AG09319 (cell line): ENCODE data around the gene FDPS.

Source experiments
- DNase-seq: peaks from one replicate; pipeline ENCODE4 v3.0.0-alpha.2; 2010; ENCODE audit warnings: low read depth; ENCODE audit errors: extremely low read depth
- TF ChIP-seq, protein P1 (sequence below): IDR thresholded peaks from 2 replicates; pipeline ENCODE4 v1.5.1; 2011; ENCODE audit warnings: low read depth, mild to moderate bottlenecking, inconsistent platforms, low read length, moderate library complexity

The FDPS gene

DNA sequence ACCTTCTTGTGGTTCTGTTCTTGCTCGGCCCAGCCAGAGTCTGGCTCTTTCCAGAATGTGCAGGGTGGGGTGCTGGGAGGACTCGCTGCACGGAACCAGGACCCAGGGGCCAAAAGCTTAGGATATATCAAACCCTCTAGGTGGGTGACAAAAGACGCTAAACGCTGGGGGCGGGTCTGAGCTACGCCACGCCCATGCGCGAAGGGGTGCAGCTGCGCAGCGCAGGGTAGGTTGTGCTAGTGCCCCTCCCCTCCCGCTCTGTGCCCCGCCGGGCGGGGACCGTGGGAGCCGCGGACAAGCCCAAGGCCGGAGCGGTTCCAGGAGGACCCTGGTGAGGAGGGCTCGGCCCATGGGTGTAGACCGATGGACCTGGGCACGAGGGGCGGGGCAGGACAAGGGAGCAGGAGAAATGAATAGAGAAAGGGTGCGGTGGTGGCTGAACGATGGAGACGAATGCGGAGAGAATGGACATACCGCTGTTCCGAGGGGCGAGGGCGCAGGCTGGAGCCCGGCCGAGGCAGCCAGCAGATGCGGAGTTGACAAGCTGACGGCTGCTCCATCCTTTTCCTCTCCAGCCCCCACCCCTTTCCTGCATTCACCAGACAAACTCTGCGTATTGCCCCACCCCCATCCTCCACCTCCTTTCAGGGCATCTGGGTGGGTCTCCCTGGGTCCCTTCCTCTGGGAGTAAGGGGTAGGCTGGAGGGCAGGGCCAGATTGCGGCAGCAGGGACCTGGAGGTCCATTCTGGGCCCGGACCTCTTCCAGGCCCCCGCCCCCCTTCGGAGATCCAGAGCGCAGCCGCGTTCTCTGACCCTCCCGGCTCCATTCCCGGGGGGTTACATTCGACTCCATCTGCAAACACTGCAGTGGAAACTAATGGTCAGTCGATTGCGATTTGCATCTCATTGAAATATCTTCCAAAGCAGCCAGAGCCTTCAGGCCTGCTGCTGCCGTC, 12.3 kb downstream of the FDPS start, which contains the start of gene RUSC1:
Gene RUSC1, plus strand, starts transcription at position 234 of the 957 bp plus-strand sequence. CDS start 880 bp downstream, outside the sequence.
- TF ChIP-seq, protein P1, sequence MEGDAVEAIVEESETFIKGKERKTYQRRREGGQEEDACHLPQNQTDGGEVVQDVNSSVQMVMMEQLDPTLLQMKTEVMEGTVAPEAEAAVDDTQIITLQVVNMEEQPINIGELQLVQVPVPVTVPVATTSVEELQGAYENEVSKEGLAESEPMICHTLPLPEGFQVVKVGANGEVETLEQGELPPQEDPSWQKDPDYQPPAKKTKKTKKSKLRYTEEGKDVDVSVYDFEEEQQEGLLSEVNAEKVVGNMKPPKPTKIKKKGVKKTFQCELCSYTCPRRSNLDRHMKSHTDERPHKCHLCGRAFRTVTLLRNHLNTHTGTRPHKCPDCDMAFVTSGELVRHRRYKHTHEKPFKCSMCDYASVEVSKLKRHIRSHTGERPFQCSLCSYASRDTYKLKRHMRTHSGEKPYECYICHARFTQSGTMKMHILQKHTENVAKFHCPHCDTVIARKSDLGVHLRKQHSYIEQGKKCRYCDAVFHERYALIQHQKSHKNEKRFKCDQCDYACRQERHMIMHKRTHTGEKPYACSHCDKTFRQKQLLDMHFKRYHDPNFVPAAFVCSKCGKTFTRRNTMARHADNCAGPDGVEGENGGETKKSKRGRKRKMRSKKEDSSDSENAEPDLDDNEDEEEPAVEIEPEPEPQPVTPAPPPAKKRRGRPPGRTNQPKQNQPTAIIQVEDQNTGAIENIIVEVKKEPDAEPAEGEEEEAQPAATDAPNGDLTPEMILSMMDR: no peak
- DNase-seq: no peak

DNA sequence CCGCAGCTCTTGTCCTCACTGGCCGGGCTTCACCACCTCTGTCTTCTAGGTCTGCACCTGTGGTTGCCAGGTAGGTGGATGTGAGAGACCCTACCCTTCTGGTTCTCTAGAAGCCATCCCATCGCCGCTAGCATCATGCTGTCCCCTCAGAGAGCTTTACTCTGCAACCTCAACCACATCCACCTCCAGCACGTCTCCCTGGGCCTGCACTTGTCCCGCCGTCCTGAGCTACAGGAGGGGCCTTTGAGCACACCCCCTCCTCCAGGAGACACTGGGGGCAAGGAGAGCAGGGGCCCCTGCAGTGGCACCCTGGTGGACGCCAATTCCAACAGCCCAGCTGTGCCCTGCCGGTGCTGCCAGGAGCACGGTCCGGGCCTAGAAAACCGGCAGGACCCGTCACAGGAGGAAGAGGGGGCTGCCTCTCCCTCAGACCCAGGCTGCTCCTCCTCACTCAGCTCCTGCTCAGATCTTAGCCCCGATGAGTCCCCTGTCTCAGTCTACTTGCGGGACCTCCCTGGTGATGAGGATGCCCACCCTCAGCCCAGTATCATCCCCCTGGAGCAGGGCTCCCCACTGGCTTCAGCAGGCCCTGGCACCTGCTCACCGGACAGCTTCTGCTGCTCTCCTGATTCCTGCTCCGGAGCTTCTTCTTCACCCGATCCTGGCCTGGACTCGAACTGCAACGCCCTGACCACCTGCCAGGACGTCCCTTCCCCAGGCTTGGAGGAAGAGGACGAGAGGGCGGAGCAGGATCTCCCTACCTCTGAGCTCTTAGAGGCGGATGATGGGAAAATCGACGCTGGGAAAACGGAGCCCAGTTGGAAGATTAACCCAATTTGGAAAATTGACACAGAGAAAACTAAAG, 13.2 kb downstream of the FDPS start:
- no peak for DNase-seq
- TF ChIP-seq, protein P1: no peak

DNA sequence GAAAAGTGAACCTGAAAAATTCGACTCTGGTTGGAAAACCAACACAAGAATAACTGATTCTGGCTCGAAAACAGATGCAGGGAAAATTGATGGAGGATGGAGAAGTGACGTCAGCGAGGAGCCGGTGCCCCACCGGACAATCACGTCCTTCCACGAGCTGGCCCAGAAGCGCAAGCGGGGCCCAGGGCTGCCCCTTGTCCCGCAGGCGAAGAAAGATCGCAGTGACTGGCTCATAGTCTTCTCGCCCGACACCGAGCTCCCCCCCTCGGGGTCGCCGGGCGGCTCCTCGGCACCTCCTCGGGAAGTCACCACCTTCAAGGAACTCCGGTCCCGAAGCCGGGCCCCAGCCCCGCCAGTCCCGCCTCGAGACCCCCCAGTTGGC, 13.9 kb downstream of the FDPS start:
- TF ChIP-seq, protein P1: no peak
- no peak for DNase-seq

DNA sequence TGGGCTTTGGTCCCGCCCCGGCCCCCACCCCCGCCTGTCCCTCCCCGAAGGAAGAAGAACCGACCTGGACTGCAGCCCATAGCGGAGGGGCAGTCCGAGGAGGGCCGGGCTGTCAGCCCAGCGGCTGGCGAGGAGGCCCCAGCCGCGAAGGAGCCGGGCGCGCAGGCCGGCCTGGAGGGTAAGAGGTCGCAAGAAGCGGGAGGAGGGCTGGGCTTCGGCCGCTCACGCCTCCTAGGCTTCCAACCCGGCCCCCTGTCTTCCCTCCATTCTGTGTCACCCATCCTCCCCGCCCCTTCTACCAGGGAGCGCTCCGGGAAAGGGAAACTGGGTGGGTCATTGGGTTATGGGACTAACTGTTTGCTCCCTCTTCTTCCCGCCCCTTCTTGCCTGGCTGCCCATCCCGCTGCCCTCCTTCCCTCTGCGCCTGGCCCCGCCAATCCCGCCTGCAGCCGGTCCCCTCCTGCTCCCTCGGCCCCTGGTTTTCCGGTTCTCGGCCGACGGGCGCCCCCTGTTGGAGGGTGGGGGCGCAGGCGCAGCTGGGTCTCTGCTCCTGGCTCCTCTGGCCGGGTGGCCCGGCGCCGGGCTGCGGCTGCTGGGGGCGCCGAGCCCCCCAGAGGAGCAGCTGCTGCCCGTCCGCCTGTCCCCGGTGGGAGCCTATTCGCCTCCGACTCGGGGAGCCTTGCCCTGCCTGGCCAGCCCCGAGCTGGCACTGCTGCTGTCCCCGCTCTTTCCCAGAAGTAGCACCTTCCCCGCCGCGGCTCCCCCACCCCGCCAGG, 14.5 kb downstream of the FDPS start:
- TF ChIP-seq, protein P1: peak; percentile 77
- DNase-seq: peak; percentile 91

DNA sequence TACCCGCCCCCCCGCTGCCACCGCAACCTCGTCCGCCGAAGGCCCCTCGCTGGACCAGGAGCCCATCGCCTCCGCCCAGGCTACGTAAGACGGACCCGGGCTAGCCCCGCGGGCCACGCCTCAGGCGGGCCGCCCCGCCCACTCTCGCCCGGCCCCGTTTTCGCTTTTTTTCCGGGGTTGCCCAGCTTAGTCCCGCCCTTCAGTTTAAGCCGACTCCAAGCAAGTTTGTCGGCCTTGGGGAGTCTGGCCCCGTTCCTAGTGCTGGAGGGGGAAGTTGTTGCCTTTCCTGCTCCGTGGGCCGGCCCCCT, 15.0 kb downstream of the FDPS start:
- TF ChIP-seq, protein P1: no peak
- DNase-seq: peak; percentile 79

DNA sequence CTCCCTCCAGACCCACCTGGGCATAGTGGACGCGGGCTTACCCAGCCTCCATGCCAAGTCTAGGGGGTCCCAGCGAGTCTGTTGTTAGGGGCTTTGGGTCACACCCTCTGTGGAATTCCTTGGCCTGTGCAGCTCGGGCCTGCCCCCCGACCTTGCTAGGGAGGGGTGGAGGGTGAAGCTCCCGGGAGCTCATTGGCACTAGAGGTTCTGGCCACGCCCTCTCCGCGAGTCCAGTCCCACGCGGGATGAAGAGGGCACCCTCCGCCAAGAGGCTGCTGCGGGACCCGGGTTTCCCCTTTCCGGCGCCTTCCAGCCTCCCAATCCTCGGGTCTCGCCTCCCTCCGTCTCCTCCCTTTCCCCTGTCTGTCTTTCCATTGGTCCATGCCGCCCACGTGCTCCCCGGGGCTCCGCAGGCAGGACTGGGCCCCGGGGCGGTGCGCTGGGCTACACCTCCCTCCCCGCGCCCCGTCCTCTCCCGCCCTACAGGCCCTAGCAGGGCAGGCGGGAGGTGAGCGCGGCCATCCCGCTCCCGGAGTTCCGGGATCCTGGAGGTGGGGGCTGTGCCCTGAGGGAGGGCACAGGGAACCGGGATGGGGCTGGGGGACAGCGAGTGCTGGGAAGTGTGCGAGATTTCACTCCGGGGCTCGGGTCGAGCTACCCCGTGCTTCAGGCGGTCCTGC, 15.5 kb downstream of the FDPS start:
- TF ChIP-seq, protein P1: no peak
- peak; percentile 90 for DNase-seq
